DMS114 treated with DMSO at 0.1 percent for 48 hours (cell line): ENCODE data around the gene REN.
A peak's percentile ranks its signal among the peaks of the same experiment; 100 is the strongest.

Experiments
- DNase-seq: peaks from one replicate; lab custom pipeline; 2025; ENCODE audit not compliant: unreplicated experiment; lab: John Stamatoyannopoulos, UW

The REN gene

DNA sequence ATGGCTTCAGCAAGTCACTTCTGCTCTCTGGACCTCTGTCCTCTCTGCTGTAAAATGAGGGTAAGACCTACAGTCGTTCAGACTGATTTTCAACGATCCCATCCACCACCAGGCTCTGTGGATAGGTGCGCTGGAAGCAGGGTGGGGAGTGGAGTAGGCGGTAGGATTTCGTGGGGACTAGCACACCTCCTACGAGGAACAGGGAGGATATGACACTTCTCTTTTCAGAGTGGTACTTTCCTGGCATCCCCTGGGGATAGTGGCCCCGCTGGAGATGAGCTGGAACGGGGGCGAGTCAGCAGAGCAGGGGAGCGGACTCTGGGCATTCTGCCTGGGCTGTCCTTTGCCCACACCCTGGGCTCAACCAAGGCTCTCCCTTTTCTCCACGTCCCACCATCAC, 32.0 kb downstream of the REN start:
- no peak for DNase-seq

DNA sequence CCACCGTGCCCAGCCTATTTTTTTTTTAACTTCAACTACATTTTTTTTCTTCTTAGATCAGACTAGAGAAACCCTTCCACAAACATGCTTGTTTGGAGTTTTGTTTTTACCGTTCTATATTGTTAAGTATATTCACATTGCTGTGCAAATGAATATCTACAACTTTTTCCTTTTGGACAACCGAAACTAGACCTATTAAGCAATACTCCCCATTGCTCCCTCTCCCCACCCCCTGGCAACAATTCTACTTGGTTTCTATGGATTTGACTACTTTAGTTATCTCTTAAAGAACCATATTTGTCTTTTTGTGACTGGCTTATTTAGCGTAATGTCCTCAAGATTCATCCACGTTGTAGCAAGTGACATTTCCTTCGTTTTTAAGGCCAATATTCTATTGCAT, 33.4 kb downstream of the REN start:
- DNase-seq = no peak

DNA sequence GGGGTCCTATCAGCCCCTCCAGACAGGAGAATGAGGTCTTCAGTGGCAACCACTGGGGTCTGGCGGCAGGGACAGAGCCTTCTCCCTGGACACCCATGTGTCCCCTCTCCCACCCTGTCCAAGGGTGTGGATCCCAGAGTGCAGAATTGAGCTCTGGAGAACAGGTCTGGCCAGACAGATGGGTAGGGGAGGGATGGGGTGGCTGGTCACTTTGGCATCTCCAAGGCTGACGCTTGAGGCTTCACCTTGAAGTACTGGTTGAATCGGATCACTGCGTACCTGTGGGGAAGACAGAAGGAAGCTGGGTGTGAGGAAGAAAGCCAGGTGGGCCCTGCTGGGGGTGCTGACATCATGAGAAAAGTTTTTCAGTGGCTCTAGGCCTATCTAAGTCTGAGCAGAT, 34.2 kb downstream of the REN start:
- DNase-seq = no peak

DNA sequence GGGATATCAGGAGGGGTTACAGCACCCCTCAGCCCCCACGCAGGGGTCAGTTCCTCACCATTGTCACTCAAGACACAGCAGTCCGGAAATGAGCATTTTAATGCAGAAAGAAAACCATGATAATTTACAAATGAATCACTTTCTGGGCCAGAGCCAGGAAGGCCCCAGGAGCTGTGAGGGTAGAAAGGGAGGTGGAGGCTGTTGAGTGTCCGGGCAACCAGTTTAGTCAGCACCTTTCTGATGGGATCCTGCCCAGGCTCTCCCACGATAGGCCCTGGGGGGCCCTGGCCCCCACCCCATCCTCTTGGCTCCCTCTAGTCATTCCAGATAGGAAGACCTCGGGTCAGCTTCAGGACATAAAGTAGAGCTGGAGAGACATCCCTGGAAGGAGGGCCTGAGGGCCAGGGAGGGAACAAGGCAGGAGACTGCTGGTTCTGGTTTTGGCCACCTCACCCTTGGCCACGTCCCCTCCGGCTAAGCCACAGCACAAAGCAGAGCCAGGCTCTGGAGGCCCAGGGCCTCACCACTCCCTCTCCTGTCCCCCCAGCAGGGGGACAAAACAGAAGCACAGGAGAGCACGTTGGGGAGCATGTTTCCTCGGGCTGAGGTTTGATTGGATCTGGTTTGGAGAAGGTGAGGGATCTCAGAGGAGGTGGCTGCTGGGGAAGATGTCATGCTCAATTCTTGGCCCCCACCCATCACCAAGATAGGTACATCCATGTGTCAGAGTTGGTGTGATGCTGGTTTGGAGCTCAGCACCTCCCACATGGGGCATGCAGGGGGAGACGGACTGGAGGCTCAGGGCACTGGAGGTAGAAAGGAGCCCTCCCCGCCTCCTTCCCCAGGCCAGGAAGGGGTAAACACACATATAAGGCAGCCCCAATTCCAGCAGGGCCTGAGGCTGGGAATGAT, 34.9 kb downstream of the REN start:
- no peak for DNase-seq

DNA sequence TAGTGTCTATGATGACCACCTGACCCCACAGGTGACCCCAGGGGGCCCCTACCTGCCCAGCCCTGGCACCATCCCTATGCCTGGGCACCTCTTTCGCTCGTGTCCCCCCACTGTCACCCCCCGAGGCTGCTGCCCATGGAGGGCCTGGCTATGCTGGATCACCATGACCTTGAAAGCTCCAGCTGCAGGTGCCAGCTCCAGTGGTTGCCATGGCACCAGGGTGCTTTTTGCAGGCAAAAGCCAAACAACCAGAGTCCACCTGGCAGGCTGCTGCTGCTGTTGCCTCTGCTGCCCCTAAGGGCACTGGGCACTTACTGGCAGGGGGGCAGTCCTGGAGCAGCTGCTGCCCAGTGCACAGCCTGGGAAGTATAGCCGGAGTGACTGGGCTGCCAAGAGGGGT, 36.0 kb downstream of the REN start:
- DNase-seq = no peak

DNA sequence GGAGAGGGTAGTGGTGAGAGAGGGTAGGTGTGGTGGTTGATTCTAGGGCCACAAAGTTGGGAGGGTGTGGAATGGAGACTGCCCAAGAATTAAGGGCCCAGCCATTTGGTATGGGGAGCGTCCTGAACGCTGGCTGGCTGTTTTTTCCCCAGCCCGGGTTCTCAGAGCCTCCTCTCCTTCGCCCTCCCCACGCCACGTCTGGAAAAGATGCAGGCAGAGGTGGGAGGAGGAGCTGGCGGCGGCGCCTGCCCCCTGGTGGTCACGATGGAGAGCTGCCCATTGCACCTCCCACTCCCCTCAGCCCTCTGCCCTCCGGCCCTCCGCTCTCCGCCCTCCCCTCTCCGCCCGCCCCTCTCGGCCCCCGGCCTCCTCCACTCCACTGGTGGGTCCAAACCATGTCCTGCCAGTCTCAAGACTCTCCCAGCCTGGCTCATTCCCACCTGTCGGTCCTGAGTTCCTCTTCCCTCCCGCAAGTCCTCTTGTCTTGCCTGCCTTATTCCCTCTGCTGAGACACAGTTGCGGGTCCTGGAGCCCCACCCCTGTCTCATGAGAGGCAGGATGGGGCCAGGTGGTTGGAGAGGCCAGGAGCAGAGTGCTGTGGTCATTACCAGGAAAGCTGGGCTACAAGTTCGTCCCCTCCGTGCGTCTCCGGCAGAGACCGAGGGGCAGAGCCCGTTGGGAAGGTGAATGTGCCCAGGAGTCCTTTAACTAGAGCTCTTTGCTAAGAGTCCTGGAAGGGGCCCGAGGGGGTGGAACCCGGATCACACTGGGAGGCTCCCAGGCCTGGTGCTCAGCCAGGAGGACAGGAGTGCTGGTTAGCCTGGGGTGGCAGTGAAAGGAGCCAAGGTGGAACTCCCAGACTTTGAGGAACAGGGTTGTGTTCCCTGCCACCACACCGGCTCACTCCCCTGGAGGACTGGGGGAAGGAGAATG, 36.9 kb downstream of the REN start:
- peak; percentile 51 for DNase-seq

DNA sequence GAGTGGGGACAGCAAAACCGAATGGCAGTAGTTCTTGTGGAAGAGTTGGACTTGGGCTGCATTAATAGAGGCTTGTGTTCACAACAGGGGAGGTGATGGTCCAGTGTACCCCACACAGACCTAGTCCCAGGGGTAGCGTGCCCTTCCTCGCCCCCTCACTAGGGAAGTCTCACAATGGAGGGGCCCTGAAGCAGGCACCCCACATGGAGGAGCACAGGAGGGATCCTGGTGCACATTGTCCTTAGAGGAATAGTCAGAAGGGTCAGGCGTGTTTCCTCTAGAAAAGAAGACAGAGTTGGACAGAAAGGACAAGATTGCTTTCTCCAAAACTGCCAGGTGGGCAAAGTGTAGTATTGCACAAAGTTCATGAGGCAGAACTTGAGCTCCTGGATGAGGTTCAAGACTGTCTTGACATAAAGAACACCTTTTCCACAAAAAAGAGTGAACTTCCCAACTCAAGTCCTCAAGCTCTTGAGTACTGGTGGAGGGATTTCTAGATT, 37.6 kb downstream of the REN start:
- peak; percentile 39 for DNase-seq

DNA sequence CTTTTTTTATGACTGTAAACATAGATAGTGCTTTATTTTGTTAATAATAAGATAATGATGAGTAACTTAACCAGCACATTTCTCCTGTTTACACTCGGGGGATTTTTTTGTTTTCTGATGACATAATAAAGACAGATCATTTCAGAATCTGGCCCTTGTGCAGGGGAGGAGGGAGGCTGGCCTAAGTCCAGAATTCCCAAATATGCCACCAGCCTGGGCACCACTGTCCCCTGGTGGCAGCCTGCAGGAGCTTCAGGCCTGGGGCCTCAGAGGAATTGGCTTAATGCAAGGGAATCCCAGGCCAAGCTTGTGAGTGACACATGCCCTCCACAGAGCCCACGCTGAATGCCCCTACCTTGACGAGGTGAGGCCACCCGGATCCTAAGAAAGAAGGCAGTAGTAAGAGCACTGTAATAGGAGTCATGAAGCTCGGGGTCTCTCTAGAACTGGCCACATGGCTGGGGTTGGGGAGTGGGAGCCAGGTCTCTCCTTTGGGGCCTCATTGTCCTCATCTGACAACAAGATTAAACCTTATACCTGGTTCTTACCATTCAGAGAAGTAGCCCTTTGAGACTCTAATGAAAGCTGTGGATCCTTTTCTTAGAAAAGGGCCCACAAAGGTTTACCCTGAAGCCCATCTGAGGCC, 38.4 kb downstream of the REN start:
- DNase-seq = peak; percentile 42

DNA sequence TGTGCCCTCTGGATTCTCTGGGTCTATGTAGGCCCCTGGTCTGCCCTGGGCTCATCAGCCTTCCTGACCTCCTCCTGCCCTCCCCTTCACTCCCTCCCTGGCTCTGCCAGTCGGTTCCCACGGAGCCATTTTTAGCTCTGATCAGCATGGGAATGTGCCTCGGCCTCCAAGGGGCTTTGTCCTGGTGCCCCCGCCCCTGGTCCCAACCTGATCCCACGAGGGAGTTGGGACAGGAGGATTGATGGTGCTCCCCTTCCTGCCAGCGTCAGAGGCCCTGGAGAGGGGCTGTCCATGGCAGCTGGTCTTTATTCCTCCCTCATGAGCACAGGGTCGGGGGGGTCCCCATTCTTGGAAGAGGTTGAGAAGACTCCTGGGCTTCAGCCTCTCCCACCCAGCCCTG, 39.2 kb downstream of the REN start:
- DNase-seq = no peak

DNA sequence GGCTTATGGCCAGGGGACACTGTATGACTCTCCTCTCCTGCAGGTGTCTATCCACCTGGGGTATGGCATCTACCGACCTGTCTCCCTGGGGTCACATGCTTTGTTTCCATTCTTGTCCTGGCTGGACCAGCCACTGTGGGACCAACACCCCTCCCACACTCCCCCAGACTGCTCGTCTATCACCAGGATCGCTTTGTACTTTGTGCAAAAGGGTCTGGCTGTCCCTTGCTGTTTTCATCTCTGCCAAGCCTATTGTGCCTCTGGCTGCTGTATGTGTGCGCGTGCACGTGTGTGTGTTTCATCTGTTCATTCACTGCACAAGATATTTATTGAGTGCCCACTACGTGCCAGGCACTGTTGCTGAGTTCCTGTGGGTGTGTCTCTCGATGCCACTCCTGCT, 39.8 kb downstream of the REN start:
- DNase-seq = no peak

DNA sequence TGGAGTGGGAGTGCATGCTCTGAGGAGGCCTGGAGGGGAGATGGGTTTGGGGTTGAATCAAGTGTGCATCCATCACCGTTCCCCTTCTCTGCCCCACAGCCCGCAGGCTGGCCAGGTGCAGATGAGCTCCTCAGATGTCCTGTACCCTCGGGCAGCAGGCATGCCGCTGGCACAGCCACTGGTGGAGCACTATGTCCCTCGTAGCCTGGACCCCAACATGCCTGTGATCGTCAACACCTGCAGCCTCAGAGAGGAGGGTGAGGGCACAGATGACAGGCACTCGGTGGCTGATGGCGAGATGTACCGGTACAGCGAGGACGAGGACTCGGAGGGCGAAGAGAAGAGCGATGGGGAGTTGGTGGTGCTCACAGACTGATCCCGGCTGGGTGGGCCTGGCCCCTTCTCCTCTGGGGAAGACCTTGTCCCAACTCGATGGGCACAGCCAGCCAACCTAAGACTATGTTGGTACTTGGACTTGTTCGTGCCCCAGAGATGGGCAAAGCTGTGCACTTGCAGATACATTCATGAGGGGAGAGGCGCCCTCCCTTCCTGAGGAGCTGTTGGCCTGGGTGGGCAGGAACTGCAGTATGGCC, 40.3 kb downstream of the REN start:
- DNase-seq = no peak

DNA sequence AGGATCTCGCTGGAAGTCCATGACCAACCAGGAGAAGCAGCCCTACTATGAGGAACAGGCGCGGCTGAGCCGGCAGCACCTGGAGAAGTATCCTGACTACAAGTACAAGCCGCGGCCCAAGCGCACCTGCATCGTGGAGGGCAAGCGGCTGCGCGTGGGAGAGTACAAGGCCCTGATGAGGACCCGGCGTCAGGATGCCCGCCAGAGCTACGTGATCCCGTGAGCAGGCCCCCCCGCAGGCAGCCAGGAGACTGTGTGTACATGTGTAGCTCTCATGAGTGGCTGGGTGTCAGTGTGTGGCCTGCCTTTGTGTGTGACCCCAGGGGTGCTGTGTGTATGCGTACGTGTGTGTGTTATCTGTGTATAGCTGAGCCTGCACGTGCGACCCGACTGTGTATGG, 41.5 kb downstream of the REN start:
- DNase-seq = no peak

DNA sequence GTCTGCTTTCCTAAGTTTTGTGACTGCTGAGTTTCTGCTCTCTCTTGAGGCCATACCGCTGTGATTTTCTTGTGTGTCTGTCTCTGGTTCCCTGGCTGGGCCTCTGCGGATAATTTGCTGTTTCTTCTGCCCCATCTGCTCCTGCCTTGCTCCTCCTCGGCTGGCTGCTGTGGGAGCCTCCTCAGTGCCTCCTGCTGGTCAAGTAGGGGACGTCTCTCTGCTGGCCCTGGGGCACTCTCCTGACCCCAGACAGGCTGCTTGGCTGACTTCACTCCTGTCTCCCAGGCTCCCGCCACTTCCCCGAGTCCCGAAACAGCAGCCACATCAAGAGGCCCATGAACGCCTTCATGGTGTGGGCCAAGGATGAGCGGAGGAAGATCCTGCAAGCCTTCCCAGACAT, 42.8 kb downstream of the REN start:
- no peak for DNase-seq

DNA sequence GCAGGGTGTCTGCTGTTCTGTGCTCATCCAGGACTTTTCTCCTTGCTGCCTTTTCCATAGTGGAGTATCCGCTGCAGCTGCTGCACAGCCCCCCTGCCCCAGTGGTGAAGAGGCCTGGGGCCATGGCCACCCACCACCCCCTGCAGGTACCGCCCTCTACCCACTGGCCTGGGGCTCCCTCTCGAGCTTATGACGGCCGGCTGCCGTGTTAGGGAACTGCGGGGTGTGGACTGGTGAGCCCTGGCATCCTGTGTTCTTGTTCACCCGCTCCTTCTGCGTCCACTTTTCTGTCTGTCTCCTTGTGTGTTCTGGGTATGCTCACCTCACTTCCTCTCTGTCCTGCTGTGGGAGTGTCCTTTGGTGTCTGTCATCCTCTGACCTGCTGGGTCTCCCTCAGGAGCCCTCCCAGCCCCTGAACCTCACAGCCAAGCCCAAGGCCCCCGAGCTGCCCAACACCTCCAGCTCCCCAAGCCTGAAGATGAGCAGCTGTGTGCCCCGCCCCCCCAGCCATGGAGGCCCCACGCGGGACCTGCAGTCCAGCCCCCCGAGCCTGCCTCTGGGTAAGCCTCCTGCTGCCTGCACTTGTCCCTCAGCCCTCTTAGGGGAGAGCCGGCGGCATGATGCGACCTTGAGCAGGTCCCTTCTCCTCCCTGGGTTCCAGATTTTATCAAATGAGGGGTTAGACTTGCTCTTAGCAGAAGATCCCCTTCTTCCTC, 44.1 kb downstream of the REN start:
- DNase-seq = no peak

DNA sequence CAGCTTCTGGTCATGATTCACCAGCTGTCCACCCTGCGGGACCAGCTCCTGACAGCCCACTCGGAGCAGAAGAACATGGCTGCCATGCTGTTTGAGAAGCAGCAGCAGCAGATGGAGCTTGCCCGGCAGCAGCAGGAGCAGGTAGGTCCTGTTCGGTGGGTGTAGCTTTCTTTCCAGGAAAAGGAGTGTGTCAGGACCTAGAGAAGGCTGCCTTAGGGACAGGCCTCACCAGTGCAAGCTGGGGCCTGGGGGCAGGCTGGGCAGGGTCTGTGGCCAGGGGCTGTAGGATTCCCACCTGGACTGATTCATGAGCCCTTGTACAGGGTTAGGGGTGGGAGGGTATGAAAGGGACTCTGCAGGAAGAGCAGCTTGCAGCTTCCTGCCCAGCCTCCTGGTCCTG, 49.6 kb downstream of the REN start:
- no peak for DNase-seq

DNA sequence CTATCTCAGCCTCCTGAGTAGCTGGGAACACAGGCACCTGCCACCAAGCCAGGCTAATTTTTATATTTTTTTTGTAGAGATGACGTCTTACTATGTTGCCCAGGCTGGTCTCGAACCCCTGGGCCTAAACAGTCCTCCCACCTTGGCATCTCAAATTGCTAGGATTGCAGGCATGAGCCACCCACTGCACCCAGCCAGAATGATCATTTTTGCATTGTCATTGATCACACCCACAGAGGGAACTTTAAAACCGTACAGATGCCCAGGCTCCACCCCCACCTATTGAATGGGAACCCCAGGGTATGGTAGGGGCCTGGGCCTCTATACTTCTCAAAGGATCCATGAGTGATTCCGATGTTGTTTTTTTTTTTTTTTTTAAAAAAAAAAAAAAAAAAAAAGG, 51.0 kb downstream of the REN start:
- no peak for DNase-seq

DNA sequence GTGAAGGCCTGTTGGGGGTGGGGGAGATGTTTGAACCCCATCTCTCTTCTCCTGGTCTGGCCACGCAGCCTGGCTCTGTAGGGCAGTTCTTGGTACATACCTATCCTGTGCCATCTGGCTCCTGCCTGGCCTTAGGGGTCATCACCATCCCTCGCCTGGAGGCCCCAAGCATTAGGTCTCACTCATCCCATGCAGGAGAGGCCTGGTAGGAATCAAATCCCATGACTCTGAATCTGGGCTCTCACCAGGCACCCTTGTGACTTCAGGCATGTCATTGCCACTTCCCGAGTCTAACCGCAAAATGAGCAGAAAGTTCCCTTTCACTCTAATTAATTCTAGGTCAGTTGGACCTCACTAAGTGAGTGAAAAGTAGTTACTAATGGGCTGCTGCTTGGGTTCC, 51.5 kb downstream of the REN start:
- no peak for DNase-seq

DNA sequence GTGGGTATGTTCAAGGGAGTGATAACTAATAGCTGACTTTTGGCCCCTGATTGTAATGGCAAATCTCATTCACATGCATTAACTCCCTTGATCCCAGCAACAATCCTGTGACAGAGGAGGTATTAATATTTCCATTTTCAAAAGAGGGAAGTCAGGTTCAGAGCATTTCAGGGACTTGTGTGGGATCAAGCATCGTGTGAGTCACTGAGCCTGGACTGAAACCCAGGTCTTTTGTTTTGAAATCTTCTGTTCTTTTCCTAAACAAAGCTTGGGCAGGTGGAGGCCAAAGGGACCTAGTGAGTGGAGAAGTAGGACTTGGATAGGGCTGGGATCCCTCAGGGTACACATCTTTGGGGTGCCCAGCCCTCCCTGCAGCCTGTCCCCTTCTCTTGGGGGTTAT, 52.2 kb downstream of the REN start:
- no peak for DNase-seq

DNA sequence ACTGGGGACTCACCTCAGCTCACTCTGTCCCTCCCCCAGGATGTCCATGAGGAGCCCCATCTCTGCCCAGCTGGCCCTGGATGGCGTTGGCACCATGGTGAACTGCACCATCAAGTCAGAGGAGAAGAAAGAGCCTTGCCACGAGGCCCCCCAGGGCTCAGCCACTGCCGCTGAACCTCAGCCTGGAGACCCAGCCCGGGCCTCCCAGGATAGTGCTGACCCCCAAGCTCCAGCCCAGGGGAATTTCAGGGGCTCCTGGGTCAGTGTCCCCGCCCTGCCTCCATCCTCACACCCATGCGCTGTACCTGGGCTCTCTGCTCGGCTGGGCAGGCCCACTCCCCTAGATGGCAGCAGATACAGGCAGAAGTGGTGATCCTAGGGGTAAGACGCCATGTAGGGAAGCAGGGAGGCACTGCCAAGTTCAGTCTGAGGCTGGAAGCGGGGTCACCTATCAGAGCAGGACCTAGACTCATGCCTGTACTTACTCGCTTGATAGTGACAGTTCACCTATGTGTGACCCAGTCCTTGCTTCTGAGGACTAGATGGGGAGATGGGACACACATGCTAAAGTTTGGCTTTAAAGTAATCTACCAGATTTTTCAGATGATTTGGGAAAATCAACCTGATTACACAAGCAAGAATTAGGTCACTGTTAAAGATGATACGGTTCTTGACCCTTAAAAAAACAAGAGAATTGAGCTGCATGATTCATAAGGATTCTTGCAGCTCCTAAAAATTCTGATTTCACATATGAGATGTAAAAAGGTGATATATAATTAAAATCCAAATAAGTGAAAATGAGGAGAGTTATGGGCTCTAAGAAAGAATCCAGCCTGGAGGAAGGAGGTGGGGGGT, 53.0 kb downstream of the REN start:
- DNase-seq = no peak
